Measurements from ENCODE around the gene PAM.

Gene PAM

GRCh38 chr5:102781359-102781758 lies 26.3 kb downstream of the PAM start:
- H2AFZ ChIP-seq (ENCODE audit: low read depth, low read length, severe bottlenecking): no peak overlapping the region
- H3K9me2 ChIP-seq (replicated peaks; ENCODE audit: insufficient read depth, low read length): no peaks in the 10 kb centered on the region
- no peak overlapping the region for H3K4me2 ChIP-seq (ENCODE audit: low read depth, low read length, poor library complexity, severe bottlenecking)
- H3F3A ChIP-seq (ENCODE audit: insufficient read depth): no peaks in the 10 kb centered on the region
- no peaks in the 10 kb centered on the region for H3K36me3 ChIP-seq (ENCODE audit: low read length)
- no peak overlapping the region for H3K9ac ChIP-seq (ENCODE audit: low read length)
- no peak overlapping the region for H3K4me3 ChIP-seq (ENCODE audit: insufficient read depth, low read length, poor library complexity, severe bottlenecking)
- no peaks in the 10 kb centered on the region for H3K9me3 ChIP-seq (ENCODE audit: insufficient read depth, low read length)
- TF ChIP-seq CTCF (IDR thresholded peaks at IDR 0.05; ENCODE audit: insufficient read depth, low read length, poor library complexity, severe bottlenecking): no peak
- no peak for TF ChIP-seq EZH2phosphoT487 (conservative IDR thresholded peaks at IDR 0.05; ENCODE audit: low read length)
- no peaks in the 10 kb centered on the region for H3K27me3 ChIP-seq (ENCODE audit: low read length)
- H4K20me1 ChIP-seq (ENCODE audit: low read depth, low read length): no peaks in the 10 kb centered on the region
- no peak overlapping the region for H3K27ac ChIP-seq (ENCODE audit: low read depth, low read length)
- no peaks in the 10 kb centered on the region for H3K79me2 ChIP-seq (ENCODE audit: insufficient read depth, low read length)

- Histone ChIP-seq H3K9me3 (ENCODE audit: insufficient read depth, low read length) (no peaks in the 10 kb centered on the region), H4K20me1 (ENCODE audit: low read depth, low read length) (no peaks in the 10 kb centered on the region), H3K4me2 (ENCODE audit: low read depth, low read length, poor library complexity, severe bottlenecking) (no peak overlapping the region), H2AFZ (ENCODE audit: low read depth, low read length, severe bottlenecking) (no peak overlapping the region), H3K79me2 (ENCODE audit: insufficient read depth, low read length) (no peaks in the 10 kb centered on the region), H3K9ac (ENCODE audit: low read length) (no peak overlapping the region), H3K27ac (ENCODE audit: low read depth, low read length) (no peak overlapping the region), H3K4me3 (ENCODE audit: insufficient read depth, low read length, poor library complexity, severe bottlenecking) (no peak overlapping the region), H3K36me3 (ENCODE audit: low read length) (no peaks in the 10 kb centered on the region), H3K27me3 (ENCODE audit: low read length) (no peaks in the 10 kb centered on the region), H3K9me2 (replicated peaks; ENCODE audit: insufficient read depth, low read length) (no peaks in the 10 kb centered on the region), H3F3A (ENCODE audit: insufficient read depth) (no peaks in the 10 kb centered on the region)
- TF ChIP-seq EZH2phosphoT487 (conservative IDR thresholded peaks at IDR 0.05; ENCODE audit: low read length) (no peak), CTCF (IDR thresholded peaks at IDR 0.05; ENCODE audit: insufficient read depth, low read length, poor library complexity, severe bottlenecking) (no peak)
Measured at GRCh38 chr5:102781786-102782185, 26.7 kb downstream of the PAM start.

- H4K20me1 ChIP-seq (ENCODE audit: low read depth, low read length): no peaks in the 10 kb centered on the region
- no peak overlapping the region for H3K4me3 ChIP-seq (ENCODE audit: insufficient read depth, low read length, poor library complexity, severe bottlenecking)
- H3K36me3 ChIP-seq (ENCODE audit: low read length): no peaks in the 10 kb centered on the region
- no peak overlapping the region for H2AFZ ChIP-seq (ENCODE audit: low read depth, low read length, severe bottlenecking)
- H3K79me2 ChIP-seq (ENCODE audit: insufficient read depth, low read length): no peaks in the 10 kb centered on the region
- no peaks in the 10 kb centered on the region for H3K27me3 ChIP-seq (ENCODE audit: low read length)
- H3K9me3 ChIP-seq (ENCODE audit: insufficient read depth, low read length): no peaks in the 10 kb centered on the region
- TF ChIP-seq EZH2phosphoT487 (conservative IDR thresholded peaks at IDR 0.05; ENCODE audit: low read length) (no peak), CTCF (IDR thresholded peaks at IDR 0.05; ENCODE audit: insufficient read depth, low read length, poor library complexity, severe bottlenecking) (no peak)
- no peaks in the 10 kb centered on the region for H3F3A ChIP-seq (ENCODE audit: insufficient read depth)
- H3K9me2 ChIP-seq (replicated peaks; ENCODE audit: insufficient read depth, low read length): no peaks in the 10 kb centered on the region
- H3K9ac ChIP-seq (ENCODE audit: low read length): no peak overlapping the region
- no peak overlapping the region for H3K4me2 ChIP-seq (ENCODE audit: low read depth, low read length, poor library complexity, severe bottlenecking)
- H3K27ac ChIP-seq (ENCODE audit: low read depth, low read length): no peak overlapping the region
Measured at GRCh38 chr5:102782217-102782872, 27.2 kb downstream of the PAM start.
